NT2/D1 (cell line): ENCODE results near the gene RIMBP2.
A peak's percentile ranks its signal among the peaks of the same experiment; 100 is the strongest.

Experiments
- DNase-seq: peaks from one replicate; pipeline ENCODE4 v3.0.0-alpha.2; 2011; ENCODE audit warnings: low read depth, low spot score
- H3K27me3 ChIP-seq: 2 replicates; pipeline ENCODE4 v1.6.0; 2011; ENCODE audit warnings: mild to moderate bottlenecking; ENCODE audit not compliant: insufficient read length, insufficient read depth
- H3K36me3 ChIP-seq: 2 replicates; pipeline ENCODE4 v1.6.1; 2011; ENCODE audit warnings: mild to moderate bottlenecking, low read length, mixed read lengths; ENCODE audit not compliant: insufficient read depth, insufficient read length
- H3K4me1 ChIP-seq: 2 replicates; pipeline ENCODE4 v1.5.1; 2011; ENCODE audit not compliant: insufficient read depth, insufficient read length
- H3K4me3 ChIP-seq: 2 replicates; pipeline ENCODE4 v1.5.1; 2011; ENCODE audit warnings: low read depth; ENCODE audit not compliant: insufficient read length
- H3K9ac ChIP-seq: 2 replicates; pipeline ENCODE4 v1.6.0; 2011; ENCODE audit warnings: low read depth; ENCODE audit not compliant: insufficient read length
- H3K9me3 ChIP-seq: 2 replicates; pipeline ENCODE4 v1.5.1; 2011; ENCODE audit warnings: mild to moderate bottlenecking, low read length; ENCODE audit not compliant: insufficient read depth
- SUZ12 ChIP-seq: IDR thresholded peaks from 2 replicates; pipeline ENCODE4 v1.6.1; 2011; ENCODE audit not compliant: insufficient read length, insufficient read depth; ENCODE audit errors: extremely low read depth
- YY1 ChIP-seq: IDR thresholded peaks from 2 replicates; pipeline ENCODE4 v1.6.1; 2011; ENCODE audit not compliant: insufficient read length, insufficient read depth
- ZNF274 ChIP-seq: IDR thresholded peaks from 2 replicates; pipeline ENCODE4 v1.6.1; 2011; ENCODE audit warnings: mild to moderate bottlenecking, low read depth, low read length

RIMBP2 gene

DNA sequence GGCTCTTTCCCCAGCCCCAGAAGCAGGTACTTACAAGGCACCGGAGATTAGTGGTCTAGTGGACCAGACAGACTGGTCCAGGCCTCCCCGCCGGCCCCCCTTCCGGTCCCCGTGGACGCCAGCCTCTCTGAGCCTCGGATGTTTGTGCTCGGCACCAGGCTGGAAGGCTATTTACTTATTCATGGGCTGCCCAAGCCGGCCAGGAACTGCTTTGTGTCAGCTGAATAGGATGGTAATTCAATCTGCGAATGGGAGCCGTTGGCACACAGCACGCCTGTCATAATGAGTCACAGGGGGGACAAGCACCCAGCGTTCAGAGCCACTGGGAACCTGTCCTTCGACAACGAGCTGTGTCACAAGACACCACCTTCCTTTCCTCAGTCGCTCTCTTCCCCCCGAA is 82.3 kb downstream of the RIMBP2 start:
- peak; percentile 80 for DNase-seq
- Histone ChIP-seq H3K9ac (peak overlapping the region; percentile 32), H3K4me3 (no peak overlapping the region), H3K9me3 (peaks cover 11% of the 10 kb centered on the region; the same call in 1 of the 2 replicates), H3K4me1 (no peaks in the 10 kb centered on the region), H3K27me3 (no peaks in the 10 kb centered on the region), H3K36me3 (no peaks in the 10 kb centered on the region)
- no peak for TF ChIP-seq YY1
- TF ChIP-seq ZNF274, result no peak
- TF ChIP-seq SUZ12, result no peak

- no peaks in the 10 kb centered on the region for H3K27me3 ChIP-seq
- no peak for DNase-seq
Observed at GRCh38 chr12:130632642-130633041, 83.5 kb downstream of the RIMBP2 start.

GRCh38 chr12:130628304-130628703 is 87.8 kb downstream of the RIMBP2 start:
- H3K36me3 ChIP-seq, result no peaks in the 10 kb centered on the region
- no peak overlapping the region for H3K4me3 ChIP-seq
- 0 out of 2 replicates have a peak, but pooled peaks cover 5% of the 10 kb centered on the region for H3K9me3 ChIP-seq
- TF ChIP-seq SUZ12 (no peak), ZNF274 (no peak), YY1 (no peak)
- H3K27me3 ChIP-seq, result no peaks in the 10 kb centered on the region
- H3K9ac ChIP-seq, result no peak overlapping the region
- no peaks in the 10 kb centered on the region for H3K4me1 ChIP-seq
- no peak for DNase-seq

More at GRCh38 chr12:130632642-130633041, 83.5 kb downstream of the RIMBP2 start:
- no peak overlapping the region for H3K9ac ChIP-seq
- no peaks in the 10 kb centered on the region for H3K36me3 ChIP-seq
- H3K4me1 ChIP-seq, result no peaks in the 10 kb centered on the region
- H3K4me3 ChIP-seq, result no peak overlapping the region
- TF ChIP-seq ZNF274 (no peak), YY1 (no peak), SUZ12 (no peak)
- H3K9me3 ChIP-seq, result 0 out of 2 replicates have a peak, but pooled peaks cover 5% of the 10 kb centered on the region

- Histone ChIP-seq H3K36me3 (no peaks in the 10 kb centered on the region), H3K9me3 (0 out of 2 replicates have a peak, but pooled peaks cover 5% of the 10 kb centered on the region), H3K4me1 (no peaks in the 10 kb centered on the region), H3K27me3 (no peaks in the 10 kb centered on the region), H3K4me3 (no peak overlapping the region), H3K9ac (no peak overlapping the region)
- DNase-seq, result no peak
- TF ChIP-seq SUZ12 (no peak), YY1 (no peak), ZNF274 (no peak)
Observed at GRCh38 chr12:130627175-130627574, 88.9 kb downstream of the RIMBP2 start.

DNA sequence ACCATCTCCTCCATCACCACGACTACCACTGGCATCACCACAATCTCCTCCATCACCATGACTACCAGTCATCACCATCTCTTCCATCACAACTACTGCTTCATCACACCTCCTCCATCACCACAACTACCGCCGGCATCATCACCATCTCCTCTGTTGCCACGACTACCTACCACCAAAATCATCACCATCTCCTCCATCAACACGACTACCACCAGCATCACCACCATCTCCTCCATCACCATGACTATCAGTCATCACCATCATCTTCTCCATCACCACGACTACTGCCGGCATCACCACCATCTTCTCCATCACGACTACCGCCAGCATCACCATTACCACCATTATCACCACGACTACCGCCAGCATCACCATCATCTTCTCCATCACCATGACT is 89.5 kb downstream of the RIMBP2 start:
- H3K9me3 ChIP-seq, result 0 out of 2 replicates have a peak, but pooled peaks cover 5% of the 10 kb centered on the region
- H3K27me3 ChIP-seq, result no peaks in the 10 kb centered on the region
- TF ChIP-seq YY1 (no peak), ZNF274 (no peak), SUZ12 (no peak)
- no peak for DNase-seq
- no peak overlapping the region for H3K4me3 ChIP-seq
- no peaks in the 10 kb centered on the region for H3K4me1 ChIP-seq
- H3K9ac ChIP-seq, result no peak overlapping the region
- no peaks in the 10 kb centered on the region for H3K36me3 ChIP-seq

GRCh38 chr12:130625201-130625600 is 90.9 kb downstream of the RIMBP2 start:
- H3K9ac ChIP-seq, result no peak overlapping the region
- H3K36me3 ChIP-seq, result no peaks in the 10 kb centered on the region
- no peak overlapping the region for H3K4me3 ChIP-seq
- no peak for TF ChIP-seq ZNF274
- TF ChIP-seq SUZ12, result no peak
- no peak for TF ChIP-seq YY1
- no peak for DNase-seq
- no peaks in the 10 kb centered on the region for H3K9me3 ChIP-seq
- H3K27me3 ChIP-seq, result no peaks in the 10 kb centered on the region
- no peaks in the 10 kb centered on the region for H3K4me1 ChIP-seq

DNA sequence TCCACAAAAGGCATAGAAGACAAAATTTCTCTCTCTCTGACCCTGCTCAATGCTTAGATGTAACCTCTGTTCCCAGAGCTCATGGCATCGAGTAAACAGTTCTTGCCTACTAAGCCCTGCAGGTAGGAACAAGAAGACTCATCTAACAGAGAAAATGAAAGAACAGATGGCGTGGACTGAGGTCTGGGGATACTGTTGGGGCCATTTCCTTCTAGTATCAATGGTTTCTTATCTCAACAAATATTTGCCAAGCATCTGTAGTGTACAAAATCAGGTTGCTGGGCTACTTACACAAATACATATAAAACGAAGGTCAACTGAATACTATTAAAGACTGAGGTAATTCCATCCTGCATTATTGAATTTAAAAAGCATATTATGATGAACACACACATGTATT is 93.3 kb downstream of the RIMBP2 start:
- H3K36me3 ChIP-seq, result no peaks in the 10 kb centered on the region
- no peaks in the 10 kb centered on the region for H3K4me1 ChIP-seq
- DNase-seq, result no peak
- H3K9me3 ChIP-seq, result no peaks in the 10 kb centered on the region
- H3K4me3 ChIP-seq, result no peak overlapping the region
- no peaks in the 10 kb centered on the region for H3K27me3 ChIP-seq
- no peak overlapping the region for H3K9ac ChIP-seq
- no peak for TF ChIP-seq SUZ12
- no peak for TF ChIP-seq ZNF274
- TF ChIP-seq YY1, result no peak
